Fibroblast of the aortic adventitia (primary cell): Measurements from ENCODE around the gene RREB1. TPM values are rescaled to one million over a fixed set of nuclear protein-coding genes. Genes with fewer than 3 reads are reported as not detected.
"Not testable (repeated sequence)": the region's sequence is repeated elsewhere in the genome, so short reads cannot be mapped to it uniquely, and the experiment has no call there.

ENCODE experiments used
- DNase-seq: peaks from one replicate; pipeline ENCODE4 v3.0.0-alpha.2; 2010; ENCODE audit warnings: low read depth
- H3K4me3 ChIP-seq: 2 replicates; pipeline ENCODE4 v1.5.1; 2011; ENCODE audit warnings: low read depth, mild to moderate bottlenecking, control low read depth, low read length, moderate library complexity
- CTCF ChIP-seq: IDR thresholded peaks from 2 replicates; pipeline ENCODE4 v1.5.1; 2011; ENCODE audit warnings: mild to moderate bottlenecking, low read length, control low read depth, inconsistent platforms; ENCODE audit not compliant: insufficient read depth
- total RNA-seq: library from RNA; depleted of rRNA; stranded (reverse); fragments of >200 nt; gene quantifications from 2 replicates; pipeline ENCODE4 v1.2.3, GENCODE V29; 2012; ENCODE audit warnings: low replicate concordance

The RREB1 gene
- total RNA-seq, 1 donor = 17.6 TPM

- H3K4me3 ChIP-seq = no peak overlapping the region
- TF ChIP-seq CTCF = no peak
- no peak for DNase-seq
Observed at GRCh38 chr6:7258231-7258763, 150.5 kb downstream of the RREB1 start.

GRCh38 chr6:7260291-7261031 lies 152.7 kb downstream of the RREB1 start:
- H3K4me3 ChIP-seq = peak overlapping the region; percentile 86
- DNase-seq = no peak
- TF ChIP-seq CTCF = no peak

GRCh38 chr6:7261032-7261841 lies 153.5 kb downstream of the RREB1 start:
- peak overlapping the region; percentile 86 for H3K4me3 ChIP-seq
- TF ChIP-seq CTCF = no peak
- DNase-seq = peak; percentile 78

GRCh38 chr6:7261852-7262461 lies 154.2 kb downstream of the RREB1 start:
- TF ChIP-seq CTCF = no peak

GRCh38 chr6:7262746-7263518 lies 155.2 kb downstream of the RREB1 start:
- no peak for TF ChIP-seq CTCF
- H3K4me3 ChIP-seq = no peak overlapping the region
- no peak for DNase-seq

More at GRCh38 chr6:7261852-7262461, 154.2 kb downstream of the RREB1 start:
- no peak for DNase-seq
- peak overlapping the region; percentile 86 for H3K4me3 ChIP-seq

- DNase-seq, H3K4me3 ChIP-seq: not testable (repeated sequence)
Observed at GRCh38 chr6:7263519-7263805, 155.7 kb downstream of the RREB1 start.
